HK-2 (cell line): ENCODE measurements around the gene TMPO.
"Not testable (repeated sequence)": the region's sequence is repeated elsewhere in the genome, so short reads cannot be mapped to it uniquely, and the experiment has no call there.

Source experiments
- DNase-seq: peaks from one replicate; pipeline ENCODE4 v3.0.0-alpha.2; 2018; ENCODE audit not compliant: unreplicated experiment

TMPO gene

GRCh38 chr12:98511806-98512205 is 3.6 kb upstream of the TMPO start:
- DNase-seq, result not testable (repeated sequence)

GRCh38 chr12:98513379-98514322 is 1.7 kb upstream of the TMPO start:
- DNase-seq, result no peak

GRCh38 chr12:98514982-98515286 is 456 bp upstream of the TMPO start:
- DNase-seq, result no peak

- DNase-seq, result peak; percentile 75
Measured at GRCh38 chr12:98516111-98516873, 902 bp downstream of the TMPO start.

- no peak for DNase-seq
Measured at GRCh38 chr12:98519257-98519907, 4.0 kb downstream of the TMPO start.

- DNase-seq, result no peak
Measured at GRCh38 chr12:98530068-98530467, 14.7 kb downstream of the TMPO start.

GRCh38 chr12:98532687-98533304 is 17.4 kb downstream of the TMPO start:
- no peak for DNase-seq

GRCh38 chr12:98533723-98534251 is 18.4 kb downstream of the TMPO start:
- DNase-seq, result no peak

GRCh38 chr12:98538031-98538430 is 22.6 kb downstream of the TMPO start:
- no peak for DNase-seq

GRCh38 chr12:98543701-98544100 is 28.3 kb downstream of the TMPO start:
- DNase-seq, result no peak

- no peak for DNase-seq
Measured at GRCh38 chr12:98544751-98545150, 29.4 kb downstream of the TMPO start.

GRCh38 chr12:98549371-98550110 is 34.2 kb downstream of the TMPO start:
- DNase-seq, result no peak

GRCh38 chr12:98551787-98552186 is 36.4 kb downstream of the TMPO start:
- DNase-seq, result no peak

- DNase-seq, result not testable (repeated sequence)
Measured at GRCh38 chr12:98558097-98558496, 42.7 kb downstream of the TMPO start.

GRCh38 chr12:98559666-98560065 is 44.3 kb downstream of the TMPO start:
- DNase-seq, result no peak

- DNase-seq, result no peak
Measured at GRCh38 chr12:98561846-98562245, 46.5 kb downstream of the TMPO start.

GRCh38 chr12:98572010-98572409 is 56.6 kb downstream of the TMPO start:
- no peak for DNase-seq

- no peak for DNase-seq
Measured at GRCh38 chr12:98574110-98574509, 58.7 kb downstream of the TMPO start.

- no peak for DNase-seq
Measured at GRCh38 chr12:98575013-98575412, 59.6 kb downstream of the TMPO start.

- DNase-seq, result not testable (repeated sequence)
Measured at GRCh38 chr12:98576795-98577194, 61.4 kb downstream of the TMPO start.

GRCh38 chr12:98578392-98578791 is 63.0 kb downstream of the TMPO start:
- no peak for DNase-seq
